K562 (cell line): ENCODE results near the gene ASB18.
"Not testable (repeated sequence)": the region's sequence is repeated elsewhere in the genome, so short reads cannot be mapped to it uniquely, and the experiment has no call there.

Experiments
- AFF4 ChIP-seq: sonication (generic); formaldehyde crosslinking; IDR thresholded peaks from 2 replicates; pipeline ENCODE4 v1.8.0; 2023; ENCODE audit warnings: mild to moderate bottlenecking, missing genetic modification reagents
- BDP1 ChIP-seq: IDR thresholded peaks from 3 replicates; pipeline ENCODE4 v1.6.1; 2011; ENCODE audit not compliant: insufficient read length, insufficient read depth
- MCM7 ChIP-seq, 2 experiments: fragments of 450-650 bp; IDR thresholded peaks; 2 replicates each; pipeline ENCODE4 v1.6.1; 2016 to 2018
- NFE2 ChIP-seq: IDR thresholded peaks from 2 replicates; pipeline ENCODE4 v1.6.1; 2014; ENCODE audit warnings: antibody characterized with exemption, low read depth
- SETDB1 ChIP-seq: IDR thresholded peaks from one replicate; pipeline ENCODE4 v1.6.1; 2012; ENCODE audit warnings: low read length, control low read depth, inconsistent platforms
- SIX5 ChIP-seq, 2 experiments: IDR thresholded peaks; 2 replicates each; pipeline ENCODE4 v1.6.1; 2011; ENCODE audit warnings: low read length in 2 of 2, borderline replicate concordance in 1 of 2, low read depth in 1 of 2, mild to moderate bottlenecking in 1 of 2, moderate library complexity in 1 of 2; ENCODE audit not compliant: insufficient read depth in 1 of 2
- TCF7L2 ChIP-seq: fragments of 150-350 bp; IDR thresholded peaks from 2 replicates; pipeline ENCODE4 v1.6.1; 2016; ENCODE audit warnings: low read depth, mild to moderate bottlenecking, low read length, moderate library complexity
- TGIF2 ChIP-seq: sonication (generic); formaldehyde crosslinking; IDR thresholded peaks from 2 replicates; pipeline ENCODE4 v1.8.1; 2022; ENCODE audit warnings: mild to moderate bottlenecking, missing genetic modification reagents, moderate library complexity
- TF ChIP-seq, protein P1 (sequence below), 3 experiments: IDR thresholded peaks in 2 of 3; conservative IDR thresholded peaks in 1 of 3; 2 replicates each; pipeline ENCODE4 v1.5.1; 2011 to 2012; ENCODE audit warnings: low read length in 3 of 3, mild to moderate bottlenecking in 3 of 3, control low read depth in 2 of 3, improper control_type of control experiment in 1 of 3, inconsistent platforms in 1 of 3, low read depth in 1 of 3, mixed read lengths in 1 of 3, moderate library complexity in 1 of 3; ENCODE audit not compliant: insufficient read depth in 2 of 3

GRCh38 chr2:236288373-236288772 is 24.2 kb upstream of the ASB18 start:
- TF ChIP-seq, protein P1, sequence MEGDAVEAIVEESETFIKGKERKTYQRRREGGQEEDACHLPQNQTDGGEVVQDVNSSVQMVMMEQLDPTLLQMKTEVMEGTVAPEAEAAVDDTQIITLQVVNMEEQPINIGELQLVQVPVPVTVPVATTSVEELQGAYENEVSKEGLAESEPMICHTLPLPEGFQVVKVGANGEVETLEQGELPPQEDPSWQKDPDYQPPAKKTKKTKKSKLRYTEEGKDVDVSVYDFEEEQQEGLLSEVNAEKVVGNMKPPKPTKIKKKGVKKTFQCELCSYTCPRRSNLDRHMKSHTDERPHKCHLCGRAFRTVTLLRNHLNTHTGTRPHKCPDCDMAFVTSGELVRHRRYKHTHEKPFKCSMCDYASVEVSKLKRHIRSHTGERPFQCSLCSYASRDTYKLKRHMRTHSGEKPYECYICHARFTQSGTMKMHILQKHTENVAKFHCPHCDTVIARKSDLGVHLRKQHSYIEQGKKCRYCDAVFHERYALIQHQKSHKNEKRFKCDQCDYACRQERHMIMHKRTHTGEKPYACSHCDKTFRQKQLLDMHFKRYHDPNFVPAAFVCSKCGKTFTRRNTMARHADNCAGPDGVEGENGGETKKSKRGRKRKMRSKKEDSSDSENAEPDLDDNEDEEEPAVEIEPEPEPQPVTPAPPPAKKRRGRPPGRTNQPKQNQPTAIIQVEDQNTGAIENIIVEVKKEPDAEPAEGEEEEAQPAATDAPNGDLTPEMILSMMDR (IDR thresholded peaks at IDR 0.05 in 2 of 3, conservative IDR thresholded peaks at IDR 0.05 in 1 of 3; ENCODE audit: insufficient read depth in 2 of 3, low read depth in 1 of 3, low read length in 3 of 3), result not testable (repeated sequence)
- TF ChIP-seq AFF4 (CRISPR knock-in tag); NFE2; TCF7L2; TGIF2 (CRISPR knock-in tag); BDP1; SETDB1; MCM7 (IDR thresholded peaks at IDR 0.05); SIX5 (IDR thresholded peaks at IDR 0.05; ENCODE audit: borderline replicate concordance in 1 of 2, insufficient read depth in 1 of 2, low read depth in 1 of 2, low read length in 2 of 2): not testable (repeated sequence)
